IPS-NIHi7 (cell line): Measurements from ENCODE around the gene NFKBIA.
"Not testable (repeated sequence)": the region's sequence is repeated elsewhere in the genome, so short reads cannot be mapped to it uniquely, and the experiment has no call there.

ENCODE experiments used
- DNase-seq: peaks from one replicate; pipeline ENCODE4 v3.0.0; 2012; ENCODE audit warnings: mixed read lengths; ENCODE audit errors: extremely low spot score

Gene NFKBIA

DNA sequence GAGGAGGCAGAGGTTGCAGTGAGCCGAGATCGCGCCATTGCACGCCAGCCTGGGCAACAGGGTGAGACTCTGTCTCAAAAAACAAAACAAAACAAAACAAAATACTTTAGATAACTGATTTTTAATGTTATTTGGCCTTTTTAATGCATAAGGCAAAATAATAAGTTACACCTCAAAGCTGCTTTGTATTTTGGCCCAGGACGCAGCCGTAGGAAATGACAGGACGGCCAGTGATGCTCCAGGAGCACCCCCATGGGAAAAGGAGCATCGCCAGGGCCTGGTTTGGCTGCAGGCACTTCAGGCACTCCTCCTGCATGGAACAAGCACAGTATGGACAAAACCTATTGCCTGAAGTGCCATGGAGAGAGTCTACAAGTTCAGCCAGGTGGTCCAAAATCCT, 3.5 kb upstream of the NFKBIA start:
- DNase-seq, result no peak

DNA sequence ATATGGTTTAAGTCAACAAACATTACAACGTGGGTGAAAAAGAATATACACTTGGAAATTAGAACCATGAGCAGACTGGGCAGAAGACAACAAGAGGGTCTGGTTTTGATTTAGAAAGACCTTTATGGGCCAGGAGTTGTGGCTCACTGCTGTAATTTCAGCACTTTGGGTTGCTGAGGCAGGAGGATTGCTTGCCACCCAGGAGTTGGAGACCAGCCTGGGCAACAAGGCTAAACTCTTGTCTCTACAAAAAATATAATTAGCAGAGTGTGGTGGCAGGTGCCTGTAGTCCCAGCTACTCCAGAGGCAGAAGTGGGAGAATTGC, 2.7 kb upstream of the NFKBIA start:
- no peak for DNase-seq

DNA sequence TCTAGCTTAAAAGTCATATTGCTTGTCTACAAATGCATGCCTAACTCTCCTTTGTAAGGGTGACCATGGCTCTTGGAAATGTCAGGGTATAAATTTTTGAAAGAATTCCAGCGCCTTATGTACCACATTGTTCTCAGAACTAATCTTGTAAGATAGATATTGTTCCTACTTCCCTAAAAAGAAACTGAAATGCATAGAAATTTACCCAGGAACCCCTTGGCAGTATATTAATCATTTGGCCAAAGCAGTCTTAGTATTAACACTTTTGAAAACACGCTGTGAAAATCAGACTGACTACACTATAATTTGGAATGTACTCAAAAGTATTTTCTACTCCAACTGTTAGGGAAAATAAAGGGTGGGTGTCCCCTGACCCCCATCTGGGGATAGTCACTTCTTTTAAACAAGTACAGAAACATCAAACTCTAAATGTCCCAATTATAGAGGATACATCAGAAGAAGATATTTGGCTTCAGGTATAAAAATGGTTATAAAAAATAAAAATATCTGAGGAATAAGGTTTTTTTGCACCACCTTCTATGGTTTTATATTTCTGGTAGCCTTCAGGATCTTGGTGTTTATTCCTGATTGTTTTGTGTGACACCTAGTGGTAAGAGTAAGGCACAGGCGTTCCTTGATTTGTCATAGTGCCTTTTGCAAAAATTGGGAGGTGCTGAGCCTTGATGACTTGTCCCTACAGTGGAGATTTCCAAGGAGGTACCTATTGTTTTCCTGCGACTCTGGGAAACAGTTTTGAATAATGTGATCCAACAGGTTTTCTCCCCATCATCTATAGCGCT, 2.2 kb upstream of the NFKBIA start:
- peak; percentile 69 for DNase-seq

DNA sequence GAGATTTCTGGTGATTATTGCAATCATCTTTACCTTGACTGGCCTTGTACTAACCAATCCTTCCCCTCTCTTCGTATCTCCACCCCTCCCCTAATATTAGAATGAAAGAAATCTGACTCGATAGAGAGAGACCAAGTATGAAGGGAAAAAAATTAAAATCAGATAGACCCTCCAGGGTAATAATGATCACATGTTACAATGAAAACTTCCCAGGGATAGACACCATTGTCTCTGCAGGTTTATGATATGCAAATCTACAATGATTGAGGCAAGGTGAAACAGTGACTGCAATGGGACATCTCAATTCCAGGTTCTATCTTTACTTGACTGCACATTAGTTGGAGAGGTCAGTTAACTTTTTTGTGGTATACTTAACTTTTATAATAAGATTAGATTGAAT, 1.5 kb upstream of the NFKBIA start:
- no peak for DNase-seq

DNA sequence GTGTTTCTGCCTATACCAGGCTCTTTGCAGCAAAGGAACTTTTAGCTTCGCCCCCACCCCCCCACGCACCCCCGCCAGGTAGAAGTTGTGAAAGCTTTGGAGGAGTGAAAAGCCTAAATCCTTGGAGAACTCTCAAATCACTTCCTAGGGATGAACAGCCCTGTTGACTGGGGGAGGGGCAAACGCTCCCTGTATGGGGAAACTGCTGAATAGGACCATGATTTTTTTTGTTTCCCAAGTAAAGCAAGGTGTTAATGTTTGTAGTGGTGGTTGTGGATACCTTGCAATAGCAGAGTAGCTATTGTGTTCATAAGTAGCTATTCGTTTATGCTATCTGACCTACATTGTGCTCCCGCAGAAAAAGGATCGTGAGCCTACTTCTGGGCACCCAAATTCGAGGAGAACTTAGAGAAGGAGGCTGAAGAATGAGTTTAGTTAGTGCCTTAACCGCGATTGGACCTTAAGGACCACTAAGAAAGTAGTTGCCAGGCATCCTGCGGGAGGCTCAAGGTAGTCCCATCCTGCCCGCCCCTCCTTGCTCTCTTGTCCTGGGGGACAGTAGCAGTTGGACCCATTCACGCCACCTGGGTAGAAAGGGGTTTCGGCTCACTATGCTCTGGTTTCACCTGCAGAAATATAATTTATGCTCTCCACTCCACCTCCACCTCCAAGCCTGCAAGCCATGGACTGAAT, 901 bp upstream of the NFKBIA start:
- DNase-seq, result no peak

DNA sequence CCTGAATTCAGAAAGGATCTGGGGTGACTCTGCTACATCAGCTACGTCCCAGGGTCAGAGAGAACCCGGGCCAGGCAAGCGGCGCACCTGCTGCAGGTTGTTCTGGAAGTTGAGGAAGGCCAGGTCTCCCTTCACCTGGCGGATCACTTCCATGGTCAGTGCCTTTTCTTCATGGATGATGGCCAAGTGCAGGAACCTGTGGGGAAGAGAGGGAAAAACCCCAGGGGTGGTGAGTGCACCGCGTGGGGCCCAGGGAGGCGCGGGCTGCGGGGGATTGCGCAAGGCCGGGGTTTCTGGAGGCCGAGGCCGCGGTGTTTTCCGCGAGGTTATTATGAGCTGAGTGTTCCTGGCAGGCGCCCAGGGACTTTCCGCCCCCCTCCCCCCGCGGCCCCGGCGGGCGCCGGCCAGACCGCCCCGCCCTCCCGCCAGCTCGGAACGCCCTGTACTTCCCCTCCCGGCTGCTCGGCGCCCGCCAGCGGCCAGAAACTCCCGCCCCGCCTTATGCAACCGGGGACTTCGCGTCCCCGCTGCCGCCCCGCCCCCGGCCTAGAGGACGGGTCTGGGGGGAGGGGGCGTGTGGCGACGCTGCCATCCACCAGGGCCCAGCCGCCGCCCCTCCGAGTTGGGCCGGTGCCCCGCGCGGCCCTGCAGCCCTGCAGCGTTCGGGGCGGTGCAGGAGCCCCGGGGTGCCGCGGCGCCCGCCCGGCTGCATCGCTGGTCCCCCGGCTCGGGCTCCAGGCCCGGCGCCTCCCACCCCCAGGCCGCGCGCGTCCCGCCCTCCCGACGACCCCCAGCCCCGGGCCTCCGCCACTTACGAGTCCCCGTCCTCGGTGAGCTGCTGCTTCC, 723 bp downstream of the NFKBIA start:
- peak; percentile 91 for DNase-seq

DNA sequence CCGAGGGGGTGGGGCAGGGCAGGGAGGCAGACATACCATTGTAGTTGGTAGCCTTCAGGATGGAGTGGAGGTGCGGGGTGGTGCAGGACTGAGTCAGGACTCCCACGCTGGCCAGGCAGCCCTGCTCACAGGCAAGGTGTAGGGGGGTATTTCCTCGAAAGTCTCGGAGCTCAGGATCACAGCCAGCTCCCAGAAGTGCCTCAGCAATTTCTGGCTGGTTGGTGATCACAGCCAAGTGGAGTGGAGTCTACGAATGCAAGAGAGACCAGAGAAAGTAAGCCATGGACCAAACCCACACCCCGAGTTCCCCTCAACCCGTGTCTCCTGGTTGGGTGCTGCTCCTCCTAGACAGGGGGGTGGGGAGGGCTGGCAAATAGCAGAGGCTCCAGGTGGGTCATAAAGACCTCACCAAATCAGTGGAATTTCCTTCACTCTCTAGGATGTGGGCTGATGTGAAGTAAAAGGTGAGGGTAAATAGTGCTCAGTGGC, 1.4 kb downstream of the NFKBIA start:
- DNase-seq, result no peak

DNA sequence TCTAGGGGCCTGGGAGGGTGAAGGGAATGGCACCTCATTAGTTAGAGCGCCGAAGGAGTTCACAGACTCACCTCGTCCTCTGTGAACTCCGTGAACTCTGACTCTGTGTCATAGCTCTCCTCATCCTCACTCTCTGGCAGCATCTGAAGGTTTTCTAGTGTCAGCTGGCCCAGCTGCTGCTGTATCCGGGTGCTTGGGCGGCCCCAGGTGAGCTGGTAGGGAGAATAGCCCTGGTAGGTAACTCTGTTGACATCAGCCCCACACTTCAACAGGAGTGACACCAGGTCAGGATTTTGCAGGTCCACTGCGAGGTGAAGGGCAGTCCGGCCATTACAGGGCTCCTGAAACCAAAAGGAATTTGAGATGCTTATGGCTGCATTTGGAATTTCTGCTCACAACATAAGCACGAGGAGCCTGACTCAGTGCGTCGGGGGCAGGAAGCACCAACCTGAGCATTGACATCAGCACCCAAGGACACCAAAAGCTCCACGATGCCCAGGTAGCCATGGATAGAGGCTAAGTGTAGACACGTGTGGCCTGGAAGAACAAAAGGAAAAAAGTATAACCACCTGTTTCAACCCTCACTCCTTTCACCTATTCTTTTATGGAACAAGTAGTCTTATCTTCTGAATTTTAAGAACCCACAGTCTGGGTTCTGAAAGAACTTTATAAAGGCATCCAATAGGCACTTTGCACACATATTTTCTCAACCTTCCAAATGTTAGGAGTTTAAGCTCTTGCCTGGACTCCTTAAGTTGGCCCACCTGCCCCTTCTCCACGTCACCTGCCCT, 2.0 kb downstream of the NFKBIA start:
- no peak for DNase-seq

DNA sequence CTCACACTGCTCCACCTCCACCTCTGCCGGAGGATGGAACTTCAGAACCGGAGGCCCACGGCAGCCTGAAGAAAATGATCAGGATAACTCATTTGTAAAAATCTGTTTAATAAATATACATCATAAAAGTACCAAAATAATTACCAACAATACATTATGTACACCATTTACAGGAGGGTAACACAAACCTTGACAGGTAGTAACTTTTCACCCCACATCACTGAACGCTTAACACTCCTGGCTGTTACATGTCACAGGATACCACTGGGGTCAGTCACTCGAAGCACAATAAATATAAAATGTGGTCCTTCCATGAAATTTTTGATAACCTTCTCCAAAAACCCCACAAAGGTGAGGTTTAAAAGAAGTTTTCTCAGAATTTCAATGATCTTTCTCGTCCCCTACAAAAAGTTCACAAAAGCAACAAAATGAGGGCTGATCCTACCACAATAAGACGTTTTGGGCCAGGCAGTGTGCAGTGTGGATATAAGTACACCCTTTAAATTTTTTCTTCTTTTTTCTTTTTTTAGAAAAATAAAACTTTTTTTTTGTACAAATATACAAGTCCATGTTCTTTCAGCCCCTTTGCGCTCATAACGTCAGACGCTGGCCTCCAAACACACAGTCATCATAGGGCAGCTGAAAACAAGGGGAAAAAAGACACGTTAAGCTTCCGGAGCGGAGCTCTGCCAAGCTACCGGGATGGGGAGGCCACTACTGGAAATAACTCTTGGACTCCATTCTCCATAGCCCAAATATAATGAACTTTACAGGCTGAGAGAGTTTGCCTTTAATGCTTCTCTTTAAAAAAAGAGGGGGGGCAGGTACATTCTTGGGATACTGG, 2.9 kb downstream of the NFKBIA start:
- DNase-seq, result no peak

DNA sequence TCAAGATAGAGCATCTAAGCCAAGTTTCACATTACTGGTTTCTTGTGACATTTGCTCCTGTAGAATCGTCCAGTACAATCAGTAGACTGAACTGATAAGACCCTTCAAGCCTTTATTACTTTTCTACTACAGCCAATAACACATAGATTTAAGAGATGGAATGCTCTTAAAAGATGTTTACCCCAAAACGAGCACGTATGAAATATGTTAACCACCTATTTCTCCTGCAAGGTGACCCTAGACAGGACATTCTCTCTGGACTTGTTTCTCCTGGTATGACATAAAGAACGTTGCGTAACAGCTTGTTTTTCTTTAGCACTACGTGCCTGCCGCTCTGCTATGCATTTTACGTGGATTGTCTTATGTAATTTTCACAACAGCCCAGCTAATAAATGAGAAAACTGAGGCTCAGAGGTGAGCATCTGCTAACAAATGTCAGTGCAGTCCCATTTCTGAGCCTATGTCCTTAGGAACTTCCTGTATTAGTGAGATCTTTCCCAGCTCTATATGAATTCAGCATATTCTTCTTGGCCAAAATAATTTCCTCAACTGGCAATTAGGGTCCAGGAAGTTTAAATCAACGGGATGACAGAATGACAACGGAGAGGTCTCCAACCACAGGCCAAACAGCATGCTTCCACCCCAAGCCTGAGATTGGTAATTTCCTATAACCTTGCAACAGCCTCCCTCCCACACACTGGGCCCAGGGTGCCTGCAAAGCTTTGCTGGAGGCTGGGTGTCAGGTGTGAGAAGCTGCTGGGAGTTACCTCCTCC, 3.7 kb downstream of the NFKBIA start:
- DNase-seq, result no peak

DNA sequence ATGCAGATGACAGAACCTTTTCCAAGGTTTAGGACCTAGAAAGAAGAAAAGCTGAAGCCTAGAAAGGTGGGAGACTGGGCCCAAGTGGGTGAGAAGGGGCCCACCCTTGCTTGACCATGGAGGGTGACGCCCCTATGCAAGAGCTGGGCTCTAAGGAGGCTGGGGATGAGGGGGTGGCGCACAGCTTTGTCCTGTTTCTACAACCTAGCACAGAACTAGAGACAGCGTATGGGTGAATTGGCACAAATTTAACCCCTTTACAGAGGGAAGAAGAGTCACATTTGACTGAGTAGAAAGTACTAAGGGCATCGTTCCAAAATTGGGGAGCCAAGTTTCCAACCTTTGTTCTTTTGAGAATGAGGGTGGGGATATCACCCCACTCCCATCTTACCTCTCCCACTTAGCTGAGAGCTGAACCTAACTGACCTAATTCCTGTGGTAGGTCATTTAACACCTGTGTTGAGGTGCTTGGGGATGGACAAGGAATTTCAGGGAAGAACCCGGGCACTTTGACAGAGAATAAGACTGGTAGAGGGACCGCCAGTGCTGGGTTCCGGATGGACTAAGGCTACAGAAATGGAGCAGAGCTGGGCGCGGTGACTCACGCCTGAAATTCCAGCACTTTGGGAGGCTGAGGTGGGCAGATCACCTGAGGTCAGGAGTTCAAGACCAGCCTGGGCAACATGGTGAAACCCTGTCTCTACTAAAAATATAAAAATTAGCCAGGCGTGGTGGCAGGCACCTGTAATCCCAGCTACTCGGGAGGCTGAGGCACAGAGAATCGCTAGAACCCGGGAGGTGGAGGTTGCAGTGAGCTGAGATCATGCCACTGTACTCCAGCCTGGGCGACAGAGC, 5.2 kb downstream of the NFKBIA start:
- DNase-seq, result no peak

DNA sequence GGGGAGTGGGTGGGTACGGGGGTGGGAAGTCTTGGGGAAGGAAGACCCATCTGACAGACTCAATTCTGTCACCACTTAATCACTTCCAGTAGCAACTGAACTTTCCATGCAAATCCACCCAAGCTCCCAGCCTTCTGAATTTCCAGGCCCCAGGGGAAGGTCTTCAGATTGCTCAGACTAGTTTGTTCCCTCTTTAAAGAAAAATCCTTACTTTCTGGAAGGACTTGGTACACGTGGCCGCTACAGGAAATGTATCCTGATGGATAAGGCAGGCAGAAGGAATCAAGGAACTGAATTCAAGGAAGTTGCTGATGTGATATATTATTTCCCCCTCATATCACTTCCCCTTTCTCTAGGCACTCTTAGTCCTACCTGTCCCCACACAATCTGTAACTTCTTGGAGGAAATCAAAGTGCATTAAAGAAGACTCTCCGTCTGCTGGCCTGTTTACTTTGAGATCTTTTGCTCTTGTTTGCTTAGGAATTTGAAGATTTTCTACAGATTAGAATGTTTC, 6.4 kb downstream of the NFKBIA start:
- no peak for DNase-seq

DNA sequence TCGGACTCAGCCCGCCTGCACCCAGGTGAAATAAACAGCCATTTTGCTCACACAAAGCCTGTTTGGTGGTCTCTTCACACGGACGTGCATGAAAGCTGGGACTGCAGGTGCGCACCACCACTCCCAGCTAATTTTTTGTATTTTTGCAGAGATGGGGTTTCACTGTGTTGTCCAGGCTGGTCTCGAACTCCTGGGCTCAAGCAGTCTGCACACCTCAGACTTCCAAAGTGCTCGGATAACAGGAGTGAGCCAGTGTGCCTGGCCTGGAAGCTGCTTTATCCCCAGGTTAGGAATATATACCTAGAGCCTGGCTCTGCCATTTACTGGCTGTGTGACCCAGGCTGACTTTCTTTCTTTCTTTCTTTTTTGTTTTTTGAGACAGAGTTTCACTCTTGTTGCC, 7.9 kb downstream of the NFKBIA start:
- DNase-seq, result not testable (repeated sequence)

DNA sequence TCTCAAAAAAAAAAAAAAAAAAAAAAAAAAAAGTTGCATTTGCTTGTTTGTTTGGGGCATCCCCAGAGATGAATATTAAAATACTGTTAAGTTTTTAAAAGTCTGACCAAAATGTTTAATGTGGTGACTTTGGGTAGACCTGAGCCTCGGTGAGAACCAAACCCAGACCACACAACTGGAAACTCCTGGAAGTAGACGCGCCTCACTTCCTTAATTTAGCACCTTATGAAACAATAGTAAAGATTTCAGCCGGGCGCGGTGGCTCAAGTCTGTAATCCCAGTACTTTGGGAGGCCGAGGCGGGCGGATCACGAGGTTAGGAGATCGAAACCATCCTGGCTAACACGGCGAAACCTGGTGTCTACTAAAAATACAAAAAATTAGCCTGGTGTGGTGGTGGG, 9.3 kb downstream of the NFKBIA start:
- no peak for DNase-seq

DNA sequence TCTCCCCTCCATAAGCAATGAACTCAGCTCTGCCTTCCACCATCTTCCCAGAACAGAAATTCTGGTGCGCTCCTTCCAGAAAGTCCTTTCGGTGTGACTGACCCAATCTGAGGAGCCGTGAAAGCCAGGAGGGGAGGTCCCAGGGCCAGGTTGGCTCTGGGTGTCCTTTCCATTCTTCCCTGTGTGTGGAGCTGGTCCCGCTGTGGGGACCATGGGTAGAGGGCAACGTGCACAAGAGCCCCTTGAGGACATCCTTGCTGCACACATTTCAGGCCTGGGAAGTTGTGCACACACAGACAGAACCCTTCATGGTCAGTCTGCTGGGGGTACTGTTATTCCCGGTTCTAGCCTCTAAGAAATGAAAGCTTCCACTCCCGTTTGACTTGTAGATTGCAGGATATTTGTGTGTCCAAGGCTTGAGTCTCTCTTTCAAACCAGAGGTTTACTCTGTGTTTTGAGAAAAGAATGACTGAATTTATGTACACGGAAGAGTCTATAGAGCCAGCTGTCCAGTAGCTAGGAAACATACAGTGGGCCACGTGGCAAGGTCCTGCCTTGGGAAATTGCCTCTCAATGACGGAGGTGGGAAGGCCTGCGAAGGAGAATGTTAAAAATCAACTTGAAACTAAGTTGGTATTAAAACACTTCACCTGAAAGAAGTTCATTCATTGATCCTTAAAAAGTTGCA, 10.1 kb downstream of the NFKBIA start:
- DNase-seq, result no peak

DNA sequence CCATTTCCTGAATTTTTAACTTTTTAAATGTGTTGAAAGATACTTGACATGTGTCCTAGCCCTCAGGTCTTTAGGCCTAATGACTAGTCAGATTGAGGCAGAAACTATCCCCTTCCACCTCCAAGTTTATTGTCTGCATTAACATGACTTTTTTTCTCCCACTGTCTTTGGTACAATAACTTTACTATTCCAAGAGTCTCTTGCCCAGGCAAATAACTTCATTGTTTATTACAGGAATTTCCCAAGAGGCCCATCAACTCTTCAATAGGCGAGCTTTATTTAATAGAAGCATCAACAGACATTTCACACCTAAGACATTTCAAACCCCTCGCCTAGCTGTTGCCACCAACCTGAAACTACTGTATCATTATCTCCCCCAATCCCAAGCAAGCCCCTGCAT, 10.7 kb downstream of the NFKBIA start:
- DNase-seq, result no peak

DNA sequence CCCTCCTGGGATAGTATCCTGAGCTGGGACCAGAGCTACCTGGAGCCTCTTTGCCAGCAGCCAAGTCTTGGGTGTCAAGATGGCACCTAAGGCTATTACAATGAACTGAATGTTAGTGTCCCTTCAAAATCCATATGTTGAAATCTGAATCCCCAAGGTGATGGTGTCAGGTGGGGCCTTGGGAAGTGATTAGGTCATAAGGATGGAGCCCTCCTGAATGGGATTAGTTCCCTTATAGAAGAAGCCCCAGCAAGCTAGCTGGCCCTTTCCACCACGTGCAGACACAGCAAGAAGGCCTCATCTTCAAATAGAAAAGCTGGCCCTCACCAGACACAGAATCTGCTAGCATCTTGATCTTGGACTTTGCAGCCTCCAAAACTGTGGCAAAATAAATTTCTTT, 12.4 kb downstream of the NFKBIA start:
- DNase-seq, result no peak

DNA sequence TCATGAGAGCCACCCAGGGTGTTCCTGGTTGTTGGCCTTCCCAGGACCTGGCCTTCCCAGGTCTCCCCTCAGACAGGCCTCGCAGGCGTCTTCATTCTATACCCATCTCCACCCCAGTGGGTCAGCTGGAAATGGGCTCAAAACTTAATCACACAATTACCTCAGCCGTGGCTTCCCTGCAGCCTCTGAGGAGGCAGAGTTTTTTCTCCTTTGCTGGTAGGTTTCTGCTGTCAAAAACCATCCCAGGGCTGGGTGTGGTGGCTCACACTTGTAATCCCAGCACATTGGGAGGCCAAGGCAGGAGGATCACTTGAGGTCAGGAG, 13.2 kb downstream of the NFKBIA start:
- DNase-seq, result no peak
